BE2C (cell line): ENCODE data around the gene SYNGR3.

Source experiments
- DNase-seq: peaks from one replicate; pipeline ENCODE4 v3.0.0-alpha.2; 2020
- H3K27me3 ChIP-seq: fragments of 250-450 bp; sonication (Bioruptor Pico); 2 replicates; pipeline ENCODE4 v1.5.1; 2020; ENCODE audit warnings: mild to moderate bottlenecking
- H3K36me3 ChIP-seq: fragments of 250-450 bp; sonication (Bioruptor Pico); 2 replicates; pipeline ENCODE4 v1.5.1; 2020; ENCODE audit warnings: mild to moderate bottlenecking
- H3K4me1 ChIP-seq: fragments of 250-450 bp; sonication (Bioruptor Pico); 2 replicates; pipeline ENCODE4 v1.5.1; 2020
- H3K4me3 ChIP-seq: 2 replicates; pipeline ENCODE4 v1.5.1; 2011; ENCODE audit warnings: low read depth, low read length
- H3K9me3 ChIP-seq: fragments of 250-450 bp; sonication (Bioruptor Pico); 2 replicates; pipeline ENCODE4 v1.5.1; 2020
- CTCF ChIP-seq: IDR thresholded peaks from 2 replicates; pipeline ENCODE4 v1.5.1; 2012; ENCODE audit warnings: mild to moderate bottlenecking, low read depth, low read length

The SYNGR3 gene

GRCh38 chr16:1942810-1943726, 46.7 kb upstream of the SYNGR3 start, which contains the start of gene MSRB1:
Gene MSRB1 (minus strand): TSS chr16:1943199. CDS start chr16:1943156, 43 bp downstream.
- Histone ChIP-seq H3K4me1 (peaks cover 5% of the 10 kb centered on the region; the same call in 1 of the 2 replicates), H3K9me3 (no peaks in the 10 kb centered on the region), H3K27me3 (no peaks in the 10 kb centered on the region), H3K36me3 (peaks cover 3% of the 10 kb centered on the region; the same call in 1 of the 2 replicates), H3K4me3 (peak within 1 kb of the TSS; percentile 83)
- no peak for TF ChIP-seq CTCF
- peak; percentile 100 for DNase-seq

GRCh38 chr16:1944612-1945199, 45.1 kb upstream of the SYNGR3 start:
- TF ChIP-seq CTCF, result no peak
- Histone ChIP-seq H3K4me3 (no peak overlapping the region), H3K36me3 (no peaks in the 10 kb centered on the region), H3K4me1 (peaks cover 5% of the 10 kb centered on the region; the same call in 1 of the 2 replicates), H3K27me3 (no peaks in the 10 kb centered on the region), H3K9me3 (no peaks in the 10 kb centered on the region)
- no peak for DNase-seq

- no peak for TF ChIP-seq CTCF
- Histone ChIP-seq H3K9me3 (no peaks in the 10 kb centered on the region), H3K4me1 (peaks cover 5% of the 10 kb centered on the region; the same call in 1 of the 2 replicates), H3K36me3 (no peaks in the 10 kb centered on the region), H3K27me3 (no peaks in the 10 kb centered on the region), H3K4me3 (no peak overlapping the region)
- no peak for DNase-seq
Measured at GRCh38 chr16:1945559-1946391, 44.0 kb upstream of the SYNGR3 start.

- H3K4me3 ChIP-seq, result no peak overlapping the region
- H3K4me1 ChIP-seq, result peaks cover 5% of the 10 kb centered on the region; the same call in 1 of the 2 replicates
- DNase-seq, result no peak
- no peak for TF ChIP-seq CTCF
- H3K9me3 ChIP-seq, result no peaks in the 10 kb centered on the region
- no peaks in the 10 kb centered on the region for H3K36me3 ChIP-seq
- H3K27me3 ChIP-seq, result no peaks in the 10 kb centered on the region
Measured at GRCh38 chr16:1946495-1947368, 43.0 kb upstream of the SYNGR3 start.

GRCh38 chr16:1947369-1947670, 42.5 kb upstream of the SYNGR3 start:
- H3K4me1 ChIP-seq, result peaks cover 4% of the 10 kb centered on the region; the same call in 1 of the 2 replicates
- H3K36me3 ChIP-seq, result no peaks in the 10 kb centered on the region
- no peak for TF ChIP-seq CTCF
- no peaks in the 10 kb centered on the region for H3K9me3 ChIP-seq
- DNase-seq, result no peak
- H3K27me3 ChIP-seq, result no peaks in the 10 kb centered on the region
- H3K4me3 ChIP-seq, result no peak overlapping the region
